ENCODE measurements around the gene ANKMY1.

DNA sequence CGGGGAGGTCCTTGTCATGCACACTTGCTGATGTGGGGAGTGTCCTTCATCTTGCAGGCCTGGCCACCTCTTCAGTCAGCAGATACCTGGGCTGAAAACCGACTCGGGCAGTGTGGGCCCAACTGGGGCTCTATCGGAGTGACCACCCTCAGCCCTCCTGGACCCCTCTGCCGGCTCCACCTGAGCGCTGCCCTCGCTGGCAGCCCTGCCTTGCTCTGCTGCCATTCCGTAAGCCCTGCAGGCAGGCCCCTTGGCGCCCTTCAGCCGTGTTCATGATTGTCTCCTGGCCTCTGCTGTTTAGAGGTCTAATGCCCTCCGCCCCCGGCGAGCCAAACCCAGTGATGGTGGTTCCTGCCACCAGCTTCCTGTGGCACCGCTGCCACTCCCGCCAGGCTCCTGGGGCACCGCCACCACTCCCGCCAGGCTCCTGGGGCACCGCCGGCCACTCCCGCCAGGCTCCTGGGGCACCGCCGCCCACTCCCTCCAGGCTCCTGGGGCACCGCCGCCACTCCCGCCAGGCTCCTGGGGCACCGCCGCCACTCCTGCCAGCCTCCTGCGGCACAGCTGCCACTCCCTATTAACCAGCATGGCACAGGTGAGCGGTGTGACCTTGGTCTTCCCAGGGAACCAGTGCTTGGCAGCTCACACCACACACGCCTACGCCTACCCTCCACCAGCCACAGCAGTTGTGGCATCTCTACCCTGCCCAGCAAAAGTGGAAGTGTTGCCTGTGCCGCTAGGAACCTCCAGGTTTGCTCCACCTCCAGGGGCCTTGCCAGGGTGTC is 44.7 kb upstream of the ANKMY1 start:
- TF ChIP-seq CTCF (IDR thresholded peaks at IDR 0.05; ENCODE audit: low read depth, low read length) (no peak), POLR2A (IDR thresholded peaks at IDR 0.05; ENCODE audit: extremely low read depth, insufficient read length) (no peak), MYC (IDR thresholded peaks at IDR 0.05; ENCODE audit: low read depth, low read length) (no peak)
- TF ChIP-seq, protein P1, sequence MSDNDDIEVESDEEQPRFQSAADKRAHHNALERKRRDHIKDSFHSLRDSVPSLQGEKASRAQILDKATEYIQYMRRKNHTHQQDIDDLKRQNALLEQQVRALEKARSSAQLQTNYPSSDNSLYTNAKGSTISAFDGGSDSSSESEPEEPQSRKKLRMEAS (IDR thresholded peaks at IDR 0.05; ENCODE audit: low read depth, low read length), result no peak

All from NB4 (cell line).